GM19043 (cell line): ENCODE measurements around the gene EPSTI1.

Experiments
- ATAC-seq: cut with Tn5 transposase; IDR thresholded peaks from one replicate; pipeline ENCODE4 v1.9.1; 2021; ENCODE audit warnings: low read depth; ENCODE audit not compliant: unreplicated experiment

The EPSTI1 gene

DNA sequence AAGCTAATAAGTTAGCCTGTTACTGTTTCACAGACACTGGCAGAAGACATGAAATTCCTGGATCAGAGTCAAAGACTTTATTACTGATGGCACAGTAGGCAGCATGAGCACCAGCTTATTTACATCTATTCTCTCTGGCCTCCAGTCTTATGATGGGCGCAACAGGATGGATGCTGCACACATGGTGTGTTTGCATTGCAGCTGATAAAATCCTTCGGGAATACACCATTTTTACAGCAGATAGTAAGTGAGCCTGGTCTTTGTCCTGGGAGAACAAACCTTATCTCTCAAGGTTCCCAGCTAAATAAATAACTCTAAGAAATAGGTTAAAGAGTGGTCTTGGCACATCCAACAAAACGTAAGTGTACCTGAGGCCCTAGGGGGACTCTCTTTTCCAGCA lies 16.0 kb downstream of the EPSTI1 start:
- ATAC-seq: no peak

DNA sequence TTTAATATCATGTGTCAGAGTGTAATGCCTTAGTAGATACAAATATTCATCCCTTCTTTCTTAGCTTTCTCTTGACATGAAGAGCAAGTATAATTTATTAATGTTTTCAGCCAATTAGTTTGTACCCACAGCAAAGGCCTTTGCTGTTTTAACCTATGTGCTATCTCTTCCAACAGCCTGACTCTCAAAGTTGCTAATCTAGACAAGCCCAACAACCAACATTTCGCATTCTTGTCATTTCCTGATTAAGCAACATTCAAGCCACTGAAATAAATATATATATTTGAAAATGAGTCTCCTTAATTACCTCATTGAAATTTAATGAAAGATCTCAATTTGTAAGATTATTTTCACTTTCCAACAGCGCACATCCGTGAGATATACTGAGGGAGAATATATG lies 18.5 kb downstream of the EPSTI1 start:
- ATAC-seq: no peak

DNA sequence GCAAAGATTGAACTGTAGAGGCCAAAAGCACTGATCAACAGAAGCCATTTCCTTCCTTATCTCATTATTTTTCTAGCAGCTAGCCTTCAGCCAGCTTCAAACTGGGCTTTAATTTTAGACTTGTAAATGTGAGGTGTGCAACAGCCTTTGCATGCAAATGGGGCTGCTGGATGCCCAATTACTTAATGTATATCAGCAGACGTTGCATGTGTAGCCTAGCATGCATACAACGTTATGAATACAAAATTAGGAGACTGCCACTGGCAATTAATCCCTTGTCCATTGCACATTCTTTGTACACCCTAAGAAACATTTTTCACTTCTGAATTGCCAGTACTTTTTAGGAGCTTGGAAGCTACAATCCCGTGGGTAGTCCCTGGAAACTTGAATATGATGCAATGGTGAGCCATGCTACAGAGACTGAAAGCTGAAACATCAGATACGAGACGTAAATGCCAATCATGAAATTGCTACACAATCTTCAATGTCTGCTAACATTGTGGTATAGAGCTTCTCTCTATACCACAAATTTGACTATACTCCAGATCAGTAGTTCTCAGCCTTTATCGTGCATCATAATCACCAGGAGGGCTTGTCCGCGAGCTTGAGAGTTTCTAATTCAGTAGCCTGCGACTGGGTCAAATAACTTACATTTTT lies 20.2 kb downstream of the EPSTI1 start:
- ATAC-seq: no peak

DNA sequence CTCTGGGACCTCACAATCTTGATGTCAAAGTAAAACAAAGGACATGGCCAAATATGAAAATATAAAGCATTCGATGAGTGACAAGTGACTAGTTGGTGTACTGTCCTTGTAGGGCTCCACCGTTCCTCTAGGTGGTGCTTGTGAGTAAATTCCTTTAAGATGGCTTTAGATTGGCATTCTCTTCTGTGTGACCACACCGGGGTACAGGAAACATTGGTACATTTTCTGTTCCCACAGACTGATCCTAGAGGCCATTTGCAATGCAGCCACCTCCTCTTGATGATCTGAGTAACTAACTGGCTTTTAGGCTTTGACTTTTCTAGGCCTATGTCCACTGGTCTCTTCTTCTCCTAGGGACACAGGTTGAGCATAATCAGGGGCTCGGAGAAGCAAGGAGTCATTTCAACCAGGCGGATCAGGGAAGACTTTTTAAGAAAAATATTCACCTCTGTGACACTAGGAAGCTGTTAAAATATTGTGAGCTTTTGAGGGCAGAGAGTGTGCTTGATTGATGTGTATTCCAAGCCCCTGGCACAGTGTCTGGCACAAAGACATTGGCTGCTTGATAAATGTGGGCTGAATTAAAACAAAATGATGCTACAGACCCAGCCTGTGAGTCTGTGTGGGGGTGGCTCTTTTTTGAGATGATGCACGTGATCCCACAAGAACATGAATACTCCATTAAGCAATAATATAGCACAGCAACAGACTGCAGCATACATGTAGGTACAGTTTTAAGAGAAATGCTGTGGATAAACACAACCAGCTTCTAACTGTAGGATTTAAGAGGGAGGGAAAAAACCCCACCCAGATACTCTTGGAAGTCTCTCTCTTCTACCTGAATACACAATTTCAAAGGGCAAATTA lies 21.0 kb downstream of the EPSTI1 start:
- peak; percentile 61 for ATAC-seq

DNA sequence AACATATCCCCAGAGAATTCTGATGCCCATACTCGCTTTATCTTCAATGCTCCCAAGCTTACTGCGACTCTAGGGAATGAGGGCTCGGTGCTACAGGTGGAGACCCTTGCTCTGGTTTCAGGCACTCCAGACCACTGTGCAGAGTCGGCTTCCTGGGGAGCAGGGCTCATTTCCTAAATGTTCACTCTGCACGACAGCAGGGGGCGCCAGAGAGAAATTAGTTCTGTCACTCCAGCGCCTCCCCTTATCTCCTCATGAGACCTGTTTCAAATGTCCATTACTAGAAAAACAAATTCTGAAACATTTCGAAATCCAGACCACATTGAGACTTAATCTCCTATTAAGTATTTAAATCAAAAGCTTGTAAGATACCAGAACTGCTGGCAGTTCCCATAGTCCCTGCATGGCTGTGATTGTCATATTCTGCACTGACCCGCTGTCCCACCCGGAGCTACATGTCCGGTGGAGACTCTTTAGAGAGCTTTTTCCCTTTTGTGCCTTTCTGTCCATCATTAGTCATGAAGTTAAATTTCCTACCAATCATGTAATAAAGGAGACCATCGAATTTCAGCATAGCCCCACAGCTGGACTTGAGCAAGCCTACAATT lies 22.4 kb downstream of the EPSTI1 start:
- ATAC-seq: no peak

DNA sequence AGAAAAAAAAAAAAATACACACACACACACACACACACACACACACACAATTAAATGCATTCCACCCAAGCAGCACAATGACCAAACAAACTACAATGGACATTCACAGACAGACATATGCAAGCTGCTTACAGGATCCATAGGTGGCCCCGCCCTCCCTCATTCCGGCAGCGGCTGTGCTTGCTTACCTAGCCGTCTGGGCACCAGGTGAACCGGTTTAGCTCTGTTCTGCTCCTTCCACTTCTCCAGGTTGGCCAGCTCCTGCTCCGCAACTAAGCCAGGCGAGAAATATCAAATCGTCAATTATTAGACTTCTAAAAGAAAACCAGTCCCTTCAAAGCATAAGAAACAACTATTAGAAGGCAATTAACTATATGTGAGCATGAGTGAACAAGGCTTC lies 23.1 kb downstream of the EPSTI1 start:
- ATAC-seq: no peak

DNA sequence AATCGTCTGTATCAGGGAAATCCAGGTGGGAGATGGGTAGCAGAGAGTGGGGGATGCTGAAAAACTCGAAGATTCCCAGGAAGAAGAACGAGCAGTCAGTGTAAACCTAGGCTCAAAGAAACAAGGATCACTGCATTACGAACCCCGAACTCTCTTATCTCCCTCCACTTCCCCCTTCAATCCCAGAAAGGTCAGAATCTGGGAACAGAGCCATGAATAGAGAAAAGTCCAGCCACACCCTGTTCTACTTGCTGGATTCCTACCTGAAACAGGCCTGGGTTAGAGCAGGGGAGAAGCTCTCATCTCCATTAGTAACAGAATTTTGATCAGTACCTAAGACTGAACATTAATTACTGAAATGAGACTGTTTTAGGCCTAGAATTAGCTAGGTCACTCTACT lies 24.4 kb downstream of the EPSTI1 start:
- ATAC-seq: no peak

DNA sequence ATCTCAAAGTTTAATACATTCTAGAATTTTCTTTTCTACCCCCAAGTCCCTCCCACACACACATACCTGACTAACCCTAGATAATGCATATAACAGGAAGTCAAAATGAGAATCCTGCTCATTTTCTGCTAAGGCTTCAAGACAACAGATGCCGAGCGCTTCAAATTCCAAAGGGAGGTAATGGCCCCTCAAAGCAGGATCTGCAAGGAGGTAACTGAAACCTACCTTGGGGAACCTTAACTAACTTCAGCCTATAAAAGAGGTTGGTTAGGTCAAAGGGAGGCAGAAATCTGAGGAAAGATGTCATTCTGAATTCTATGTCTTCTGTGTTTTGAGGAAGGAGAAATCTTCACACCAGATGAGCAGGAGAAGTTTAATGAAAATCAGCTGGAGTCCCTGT lies 26.8 kb downstream of the EPSTI1 start:
- ATAC-seq: no peak

DNA sequence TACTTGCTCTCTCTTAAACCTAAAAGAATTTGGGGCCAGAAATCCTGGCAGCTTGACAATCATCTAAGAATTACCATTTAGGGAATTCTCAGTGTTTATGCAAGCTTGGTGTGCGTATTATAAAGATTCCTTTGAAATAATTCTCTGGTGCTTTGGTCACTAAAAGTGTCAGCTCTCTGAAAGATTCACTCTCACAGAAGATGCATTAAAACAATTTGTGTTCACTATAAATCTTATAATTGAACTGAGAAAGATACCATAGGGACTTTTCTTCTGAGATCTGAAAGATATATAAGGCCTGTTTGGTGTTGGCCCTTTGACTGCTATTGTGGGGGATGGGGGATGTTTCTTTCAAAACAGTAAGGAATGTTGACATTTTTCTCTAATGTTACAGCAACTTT lies 27.3 kb downstream of the EPSTI1 start:
- no peak for ATAC-seq

DNA sequence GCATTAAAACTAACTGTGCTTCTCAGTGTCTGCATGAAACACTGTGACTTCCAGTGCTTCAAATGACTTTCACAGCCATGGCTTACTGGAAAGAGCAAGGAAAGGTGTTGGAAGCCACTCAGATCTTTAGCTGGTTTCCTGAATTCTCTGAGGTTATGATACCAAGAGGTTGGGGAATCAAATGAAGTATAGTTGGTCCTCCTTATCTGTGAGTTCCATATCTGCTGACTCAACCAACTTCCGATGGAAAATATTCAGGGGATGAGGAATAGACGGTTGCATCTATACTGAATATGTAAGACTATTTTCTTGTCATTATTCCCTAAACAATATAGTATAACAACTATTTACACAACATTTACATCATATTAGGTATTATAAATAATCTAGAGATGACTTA lies 32.4 kb downstream of the EPSTI1 start:
- no peak for ATAC-seq

DNA sequence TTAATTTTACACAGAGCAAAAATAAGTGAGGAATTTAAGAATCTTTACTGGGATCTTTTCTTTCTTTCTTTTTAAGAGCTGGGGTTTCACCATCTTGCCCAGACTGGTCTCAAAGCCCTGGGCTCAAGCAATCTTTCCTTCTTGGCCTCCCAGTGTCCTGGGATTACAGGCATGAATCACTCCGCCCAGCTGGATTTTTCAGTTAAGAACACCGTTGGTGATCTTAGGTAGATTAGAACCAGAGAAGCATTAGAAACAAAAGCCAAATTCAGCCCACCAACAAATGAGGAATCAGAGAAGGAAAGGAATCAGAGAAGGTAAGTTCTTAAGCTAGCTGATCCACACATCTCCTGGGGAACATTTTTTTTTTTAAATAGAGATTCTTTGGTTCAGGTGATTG lies 34.2 kb downstream of the EPSTI1 start:
- no peak for ATAC-seq

DNA sequence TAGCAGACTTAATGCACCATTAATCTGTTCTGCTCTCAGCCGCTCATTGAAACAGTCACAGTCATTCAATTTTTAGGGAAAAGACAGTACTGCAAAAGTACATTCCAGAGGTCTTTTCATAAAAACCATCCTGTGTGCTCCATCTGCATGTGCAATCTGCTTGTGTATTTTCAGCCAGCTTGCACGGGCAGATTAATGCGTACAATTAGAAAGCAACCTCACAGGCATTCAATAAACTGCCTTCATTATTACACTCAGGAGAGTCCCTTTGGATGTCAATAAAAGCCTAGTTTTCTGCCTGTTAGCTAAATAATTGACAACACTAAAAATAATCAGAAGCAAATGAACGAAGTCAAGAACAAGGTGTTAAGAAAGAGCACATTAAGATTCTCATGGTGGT lies 41.9 kb downstream of the EPSTI1 start:
- ATAC-seq: no peak

DNA sequence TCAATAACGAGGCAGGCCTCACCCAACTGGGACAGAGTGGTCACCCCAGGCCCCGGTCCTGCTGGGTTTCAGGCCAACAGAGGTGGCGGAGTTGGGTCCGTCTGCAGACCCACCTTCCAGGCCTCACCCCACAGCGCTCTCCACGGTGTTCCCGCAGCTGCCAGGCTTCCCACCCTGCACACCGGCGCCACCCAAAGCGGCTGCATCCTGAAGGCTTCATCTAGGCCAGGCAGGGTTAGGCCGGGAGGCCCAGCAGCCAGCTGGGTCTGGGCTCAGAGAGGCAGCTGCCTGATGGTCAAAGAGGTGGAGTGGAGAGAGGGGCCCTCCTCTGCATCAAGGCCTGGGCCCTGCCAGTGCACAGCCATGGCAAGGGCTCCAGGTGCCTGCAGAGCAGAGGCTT lies 44.1 kb downstream of the EPSTI1 start:
- no peak for ATAC-seq

DNA sequence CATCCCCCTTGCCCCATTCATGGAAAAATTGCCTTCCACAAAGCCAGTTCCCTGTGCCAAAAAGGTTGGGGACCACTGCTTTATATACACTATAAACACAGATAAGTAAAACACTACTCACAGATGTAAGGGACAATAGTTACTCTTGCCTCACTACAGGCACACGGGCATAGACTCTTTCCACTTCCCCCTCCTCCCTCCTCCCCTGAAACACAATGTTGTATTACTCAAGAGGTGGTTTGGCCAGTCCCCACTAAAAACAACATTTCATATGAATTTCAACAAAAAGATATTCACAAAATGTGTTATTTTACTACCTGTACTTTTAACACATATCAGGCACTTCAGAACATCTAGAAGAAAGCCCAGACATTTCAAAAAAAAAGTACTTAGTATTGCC lies 45.1 kb downstream of the EPSTI1 start:
- no peak for ATAC-seq

DNA sequence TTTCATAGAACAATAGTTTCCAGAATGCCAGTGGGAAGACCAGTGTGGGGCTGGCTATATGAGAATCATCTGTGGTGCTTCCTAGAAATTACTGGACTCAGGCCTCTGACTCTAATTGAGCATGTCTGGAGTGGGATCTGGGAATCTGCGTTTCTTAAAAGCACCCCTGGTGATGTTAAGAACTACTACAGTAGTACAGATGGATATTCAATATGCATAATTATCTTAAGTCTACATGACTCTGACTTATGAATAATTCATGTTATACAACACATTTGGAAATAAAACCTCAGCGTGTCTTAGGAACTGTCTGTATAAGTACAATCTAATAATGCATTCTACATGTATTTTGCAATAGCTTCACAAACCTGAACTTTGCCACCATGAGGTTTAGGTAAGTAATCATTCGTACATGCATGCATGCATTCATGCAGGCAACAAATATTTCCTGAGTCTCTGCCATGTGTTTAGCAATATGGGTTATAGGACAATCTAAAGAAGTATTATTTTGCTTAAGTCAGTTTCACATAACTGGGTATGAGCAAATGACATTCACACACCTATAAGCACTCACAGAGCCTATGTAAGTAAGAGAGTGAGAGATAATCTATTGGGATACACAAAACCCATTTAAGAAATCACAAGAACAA lies 62.0 kb downstream of the EPSTI1 start:
- no peak for ATAC-seq

DNA sequence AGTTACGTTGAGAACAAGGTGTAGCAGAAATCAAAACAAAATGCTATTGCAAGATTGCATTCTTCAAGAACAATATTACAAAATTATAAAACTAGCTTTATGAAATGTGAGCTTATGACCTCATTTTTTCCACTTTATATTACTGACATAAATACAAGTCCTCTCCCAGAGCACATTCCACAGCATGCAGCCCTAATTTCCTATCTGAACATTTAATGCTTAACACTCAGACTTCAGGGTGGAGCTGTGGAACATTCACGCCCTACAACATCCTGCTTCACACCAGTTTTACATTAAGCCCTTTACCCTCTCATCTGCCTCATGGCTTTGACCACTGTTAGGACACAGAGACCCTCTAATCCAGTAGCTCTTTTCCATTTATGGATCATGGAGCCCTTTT lies 65.5 kb downstream of the EPSTI1 start:
- ATAC-seq: no peak

DNA sequence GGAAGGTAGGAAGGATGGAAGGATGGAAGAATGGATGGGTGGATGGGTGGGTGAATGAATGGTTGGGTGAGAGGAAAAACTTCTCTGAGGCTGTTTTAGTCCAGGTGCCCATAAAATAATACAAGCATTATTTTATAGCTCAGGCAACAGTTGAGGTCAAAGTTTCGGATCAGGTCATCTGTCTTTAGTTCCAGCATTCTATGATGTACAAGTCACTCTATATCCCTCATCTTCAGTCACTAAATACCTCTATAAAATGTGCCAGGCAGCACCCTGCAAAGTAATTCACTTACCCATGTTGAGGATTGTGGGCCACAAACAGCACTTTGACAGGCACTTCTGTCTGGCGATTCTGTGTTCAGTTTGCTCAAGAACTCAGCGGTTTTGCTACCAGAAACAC lies 66.0 kb downstream of the EPSTI1 start:
- no peak for ATAC-seq

DNA sequence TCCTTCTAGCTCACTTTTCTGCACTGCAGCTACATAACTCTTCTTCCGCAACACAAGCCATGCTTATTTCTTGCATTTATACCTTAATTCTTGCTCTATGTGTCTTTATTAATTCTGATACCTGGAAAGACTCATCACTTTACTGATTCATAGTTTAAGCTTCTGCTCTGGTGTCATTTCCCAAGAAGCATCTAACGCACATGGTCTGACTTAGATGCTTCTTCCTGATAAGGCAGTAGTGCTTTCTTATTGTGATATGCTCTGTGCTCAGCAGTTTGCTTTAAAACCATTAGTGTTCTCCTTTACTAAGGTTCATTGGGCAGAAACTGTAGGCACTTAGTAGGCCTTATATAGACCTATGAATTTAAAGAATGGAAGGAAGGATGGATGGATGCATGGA lies 66.4 kb downstream of the EPSTI1 start:
- no peak for ATAC-seq

DNA sequence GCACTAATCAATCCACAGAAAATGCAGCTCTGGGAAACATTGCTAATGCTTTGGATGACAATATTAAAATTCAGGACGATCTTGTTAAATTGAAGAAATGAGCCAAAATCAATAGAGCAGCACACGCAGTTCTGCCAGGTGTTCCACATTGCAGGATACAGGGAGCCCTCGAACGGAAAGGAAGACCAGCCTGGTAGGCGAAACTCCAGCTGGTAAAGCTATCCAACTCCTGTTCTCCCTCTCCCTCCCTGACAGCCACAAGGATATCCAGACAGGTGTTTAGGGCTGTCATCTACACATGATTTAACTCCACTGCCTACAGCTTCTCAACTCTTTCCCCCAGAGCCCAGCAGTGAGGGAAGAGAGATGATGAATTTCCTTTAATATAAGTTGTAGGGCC lies 67.7 kb downstream of the EPSTI1 start:
- no peak for ATAC-seq

DNA sequence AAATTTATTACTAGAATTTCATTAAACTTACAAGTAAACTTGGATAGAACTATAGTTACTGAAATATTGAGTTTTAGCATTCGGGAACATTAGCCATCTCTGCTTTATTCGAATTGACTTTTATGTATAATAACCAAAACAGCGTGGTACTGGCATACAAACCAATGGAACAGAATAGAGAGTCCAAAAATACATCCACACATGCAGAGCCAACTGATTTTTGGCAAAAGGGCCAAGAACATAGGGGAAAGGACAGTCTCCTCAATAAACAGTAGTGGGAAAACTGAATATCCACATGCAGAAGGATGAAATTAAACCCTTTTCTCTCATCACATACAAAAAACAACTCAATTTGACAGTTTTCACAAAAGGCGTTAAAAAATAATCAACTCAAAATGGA lies 84.3 kb downstream of the EPSTI1 start:
- ATAC-seq: no peak

DNA sequence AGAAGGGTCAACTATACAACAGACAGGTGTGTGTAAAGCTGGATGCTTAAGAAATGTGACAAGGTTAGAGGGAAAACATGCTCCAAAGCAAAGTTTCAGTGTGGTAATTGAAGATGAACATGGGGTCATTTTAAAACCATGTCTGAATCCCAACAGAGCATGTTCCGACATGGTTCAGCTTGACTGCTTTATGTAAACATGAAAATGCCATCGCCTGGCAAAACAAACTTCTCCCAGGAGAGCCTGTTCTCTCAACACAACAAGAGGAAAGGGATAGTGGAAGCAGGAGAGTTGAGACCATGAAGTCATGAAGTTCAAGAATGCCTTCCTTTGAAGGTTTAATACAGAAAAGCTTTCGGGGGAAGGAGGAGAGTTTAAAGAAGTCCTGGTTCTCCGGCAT lies 85.8 kb downstream of the EPSTI1 start:
- no peak for ATAC-seq
